Nucleus accumbens (tissue), 56 donors: ENCODE data around the gene GJD2.
A peak's percentile ranks its signal among the peaks of the same experiment; 100 is the strongest.

Experiments used
- DNase-seq, 56 donors: peaks; one replicate each; lab custom pipeline; 2025; lab: John Stamatoyannopoulos, UW

GJD2 gene

DNA sequence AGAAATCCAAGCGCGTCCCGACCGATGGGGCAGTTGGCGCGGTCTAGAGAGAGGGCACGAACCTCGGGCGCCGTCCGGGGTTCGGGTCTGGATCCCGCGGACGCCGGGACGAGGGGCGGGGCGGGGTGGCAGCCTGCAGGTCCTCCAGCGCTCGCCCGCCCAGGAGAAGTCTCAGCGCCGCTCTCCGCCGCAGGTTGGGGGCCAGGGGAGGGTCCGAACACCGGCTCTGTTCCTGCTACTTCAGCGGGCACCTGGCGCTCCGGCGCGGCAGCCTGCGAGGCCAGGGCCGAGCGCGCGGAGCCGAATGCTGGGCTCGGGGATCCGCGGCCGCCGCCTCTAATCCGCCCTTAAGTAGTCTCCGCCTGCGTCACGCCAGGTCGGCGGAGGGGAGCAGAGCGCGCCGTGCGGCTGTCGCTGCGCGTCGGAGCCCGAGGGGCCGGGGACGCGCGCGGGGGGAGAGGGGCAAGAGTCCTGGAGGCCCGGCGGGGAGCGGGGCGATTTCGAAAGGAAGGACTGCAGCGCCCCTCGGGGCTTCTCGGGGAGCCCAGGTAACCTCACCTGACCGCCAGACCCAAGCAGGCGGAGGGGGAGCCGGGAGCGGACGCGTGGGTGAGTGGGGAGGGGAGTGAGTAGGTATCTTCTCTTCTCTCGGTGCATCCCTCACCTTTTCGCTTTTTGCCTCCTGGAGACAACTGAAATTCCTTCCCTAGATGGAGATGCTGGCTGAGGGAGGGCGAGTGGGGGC lies at the start of gene GJD2:
TSS of gene GJD2 (minus strand) at position 325 of the 745 bp plus-strand sequence. CDS start 510 bp downstream, outside the sequence.
- peak in 12 of 56 donors; percentile 0 to 52 (median 16) for DNase-seq

DNA sequence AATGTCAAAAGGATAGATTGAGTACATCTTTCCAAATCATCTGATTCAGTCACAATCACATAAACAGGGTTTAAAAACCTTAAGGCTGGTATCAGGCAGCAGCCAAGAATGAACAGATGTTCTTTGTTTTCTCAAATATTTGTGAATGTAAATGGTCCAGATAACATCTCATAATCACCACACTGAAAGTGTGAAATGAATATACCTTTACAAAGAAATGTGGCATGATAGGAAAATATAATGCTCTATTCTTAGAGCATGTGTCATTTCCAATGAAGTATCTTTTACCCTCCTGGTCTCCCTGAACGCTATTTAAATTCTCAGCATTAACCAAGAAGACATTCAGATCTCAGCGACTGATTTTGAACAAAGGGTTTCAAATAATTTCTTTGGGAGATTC lies 49.3 kb upstream of the GJD2 start:
- DNase-seq, result no peak

GRCh38 chr15:34802803-34803750 lies 48.3 kb upstream of the GJD2 start:
- no peak for DNase-seq

- DNase-seq, result no peak
These were observed 47.6 kb upstream of the GJD2 start for GRCh38 chr15:34802371-34802770.

GRCh38 chr15:34799149-34800101 lies 44.6 kb upstream of the GJD2 start:
- DNase-seq, result peak in 12 of 56 donors; percentile 2 to 40 (median 10)

DNA sequence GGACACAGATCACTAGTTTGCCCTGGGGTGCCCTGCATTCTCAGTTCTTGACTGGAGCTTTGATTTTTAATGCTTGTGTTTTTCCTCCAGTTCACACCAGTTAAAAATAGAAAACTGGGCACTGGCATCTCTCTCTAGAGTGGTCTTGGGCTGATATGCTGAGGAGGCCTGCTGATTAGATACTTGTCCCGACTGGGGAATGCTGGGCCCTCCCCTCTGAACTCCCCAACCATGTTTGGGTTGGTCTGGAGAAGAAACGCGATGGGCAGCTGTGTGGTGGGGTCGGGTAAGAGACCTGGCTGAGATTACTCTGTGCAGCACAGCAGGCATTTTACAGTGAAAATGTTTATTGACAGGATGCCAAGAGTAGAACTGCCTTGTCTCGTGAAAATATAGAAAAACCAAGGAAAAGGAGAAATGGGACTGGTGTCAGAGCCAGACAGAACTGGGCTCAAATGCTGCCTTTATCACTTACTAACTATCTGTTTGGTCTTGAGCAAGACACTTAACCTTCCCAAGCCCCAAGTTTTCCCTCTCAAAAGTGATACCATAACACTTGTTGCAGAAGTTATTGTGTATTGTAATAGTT lies 42.1 kb upstream of the GJD2 start:
- DNase-seq, result no peak

- DNase-seq, result peak in 8 of 56 donors; percentile 4 to 56 (median 17)
These were observed 40.7 kb upstream of the GJD2 start, which contains the start of gene ACTC1 for GRCh38 chr15:34795267-34796081. TSS of gene ACTC1 (minus strand) at chr15:34795549. CDS start at chr15:34794808, 741 bp downstream.

GRCh38 chr15:34794590-34795206 lies 39.9 kb upstream of the GJD2 start:
- no peak for DNase-seq

DNA sequence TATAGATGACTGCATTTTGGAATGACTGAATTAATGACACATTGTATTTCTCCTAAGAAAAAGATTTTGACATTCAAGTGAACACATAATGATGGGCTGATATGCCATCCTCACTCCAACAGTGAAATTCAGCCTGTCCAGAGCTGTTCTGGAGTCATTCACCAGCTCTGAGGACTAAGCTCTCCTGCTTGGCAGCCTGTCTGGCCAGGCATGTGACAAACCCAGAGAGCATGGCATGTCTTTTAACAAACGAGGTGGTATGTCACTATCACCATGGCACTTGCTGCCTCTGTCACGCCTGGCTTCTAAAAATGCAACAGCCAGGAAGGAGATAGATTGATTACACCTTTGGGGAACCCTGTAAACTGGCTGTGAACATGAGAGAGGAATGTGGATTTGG lies 39.1 kb upstream of the GJD2 start:
- no peak for DNase-seq

DNA sequence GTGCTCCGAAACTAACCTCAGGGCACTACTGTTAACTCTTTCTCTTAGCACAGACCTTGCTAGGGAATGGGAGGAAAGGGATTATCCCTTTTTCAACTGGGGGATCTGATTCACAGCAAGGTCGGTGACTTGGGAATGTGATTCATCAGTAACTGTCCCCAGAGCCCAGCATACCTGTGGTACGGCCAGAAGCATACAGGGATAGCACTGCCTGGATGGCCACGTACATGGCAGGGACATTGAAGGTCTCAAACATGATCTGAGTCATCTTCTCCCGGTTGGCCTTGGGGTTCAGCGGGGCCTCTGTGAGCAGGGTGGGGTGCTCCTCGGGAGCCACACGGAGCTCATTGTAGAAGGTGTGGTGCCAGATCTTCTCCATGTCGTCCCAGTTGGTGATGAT lies 38.3 kb upstream of the GJD2 start:
- no peak for DNase-seq

DNA sequence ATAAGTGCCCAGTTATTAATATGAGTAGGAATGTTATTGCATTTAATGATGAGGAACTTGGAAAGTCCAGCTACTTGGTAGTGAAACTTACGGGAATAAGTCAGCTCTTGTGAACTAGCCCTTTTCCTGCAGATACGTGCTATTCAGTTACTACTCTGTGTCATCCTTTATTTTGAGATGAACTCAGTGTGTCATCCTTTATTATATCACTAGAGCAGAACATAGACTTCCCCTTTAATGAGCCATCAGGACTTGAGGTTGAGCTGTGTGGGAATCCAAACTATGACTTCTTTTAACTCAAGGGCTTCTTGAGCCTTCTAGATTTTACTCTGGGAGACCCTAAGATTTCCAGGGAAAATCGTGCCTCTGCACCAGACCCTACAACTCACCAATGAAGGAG lies 36.9 kb upstream of the GJD2 start:
- DNase-seq, result no peak

DNA sequence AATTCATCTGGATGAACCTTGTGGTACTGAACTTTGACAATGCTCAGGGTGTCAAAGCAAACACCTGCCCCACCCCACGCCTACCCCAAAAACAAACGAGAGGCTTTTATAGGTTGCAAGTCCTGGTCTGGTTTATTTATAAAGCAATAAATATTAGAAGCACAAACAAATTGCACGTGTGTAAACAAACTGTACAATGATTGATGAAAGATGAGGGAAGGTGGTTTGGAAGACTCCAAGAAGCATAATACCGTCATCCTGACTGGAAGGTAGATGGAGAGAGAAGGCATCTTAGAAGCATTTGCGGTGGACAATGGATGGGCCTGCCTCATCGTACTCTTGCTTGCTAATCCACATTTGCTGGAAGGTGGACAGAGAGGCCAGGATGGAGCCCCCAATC lies 35.3 kb upstream of the GJD2 start:
- DNase-seq, result no peak

- DNase-seq, result no peak
These were observed 34.5 kb upstream of the GJD2 start for GRCh38 chr15:34789326-34789725.

GRCh38 chr15:34786206-34786605 lies 31.4 kb upstream of the GJD2 start:
- no peak for DNase-seq

GRCh38 chr15:34783991-34784390 lies 29.2 kb upstream of the GJD2 start:
- DNase-seq, result no peak

DNA sequence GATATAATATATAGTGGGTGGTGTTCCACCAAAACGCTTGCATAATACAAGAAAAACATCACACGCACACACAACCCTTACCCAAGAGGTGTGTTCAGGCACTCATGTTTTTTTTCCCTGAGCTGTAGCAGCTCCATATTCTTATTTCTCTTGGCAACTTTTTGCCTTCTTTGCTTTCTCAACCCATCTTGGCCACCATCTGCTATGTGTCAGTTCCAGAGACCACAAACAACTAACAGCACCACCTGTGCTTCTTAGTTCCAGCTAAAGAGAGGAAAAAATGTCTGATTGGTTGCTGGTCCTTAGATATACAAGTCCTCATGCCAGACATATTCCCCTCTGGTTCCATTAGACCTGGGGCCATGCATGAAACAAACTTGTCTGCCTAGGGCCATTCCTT lies 28.6 kb upstream of the GJD2 start:
- no peak for DNase-seq

DNA sequence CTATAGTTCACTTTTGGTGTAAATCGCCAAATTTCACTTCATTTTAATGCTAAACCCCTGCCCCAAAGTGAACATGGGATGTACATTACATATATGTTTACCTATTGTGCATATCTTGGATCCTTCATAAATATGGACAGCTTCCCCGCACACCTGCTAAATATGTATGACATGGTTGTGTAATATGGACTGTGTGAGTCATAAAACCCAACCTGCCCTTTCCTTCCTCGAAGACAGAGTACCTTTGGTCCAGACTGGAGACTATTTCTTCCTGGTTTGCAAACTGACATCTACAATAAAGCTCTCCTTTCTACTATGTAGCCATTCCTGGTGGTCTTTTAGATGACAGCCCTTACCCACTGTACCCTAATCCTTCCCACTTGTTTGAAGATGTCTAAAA lies 28.1 kb upstream of the GJD2 start:
- no peak for DNase-seq

- no peak for DNase-seq
These were observed 25.9 kb upstream of the GJD2 start for GRCh38 chr15:34780725-34781124.
